MM.1S (cell line): ENCODE measurements around the gene SLAIN2.

ENCODE experiments used
- DNase-seq: peaks from one replicate; pipeline ENCODE4 v3.0.0-alpha.2; 2015
- H2AFZ ChIP-seq: fragments of 300-600 bp; sonication (generic); 2 replicates; pipeline ENCODE4 v1.6.0; 2016; ENCODE audit warnings: antibody characterized with exemption, low read length
- H3F3A ChIP-seq: fragments of 300-600 bp; sonication (generic); 2 replicates; pipeline ENCODE4 v1.6.1; 2016; ENCODE audit warnings: mild to moderate bottlenecking, antibody characterized with exemption, low read length, moderate library complexity, mixed read lengths; ENCODE audit not compliant: insufficient read depth
- H3K27ac ChIP-seq: fragments of 300-600 bp; sonication (generic); 2 replicates; pipeline ENCODE4 v1.5.1; 2016; ENCODE audit warnings: mild to moderate bottlenecking, low read length
- H3K27me3 ChIP-seq: fragments of 300-600 bp; sonication (generic); replicated peaks from 2 replicates; pipeline ENCODE4 v1.6.0; 2016; ENCODE audit warnings: low read length; ENCODE audit not compliant: insufficient read depth
- H3K36me3 ChIP-seq: fragments of 300-600 bp; sonication (generic); replicated peaks from 2 replicates; pipeline ENCODE4 v1.6.1; 2016; ENCODE audit warnings: mild to moderate bottlenecking, low read length, mixed read lengths; ENCODE audit not compliant: insufficient read depth
- H3K4me1 ChIP-seq: fragments of 300-600 bp; sonication (generic); 2 replicates; pipeline ENCODE4 v1.6.1; 2016; ENCODE audit warnings: low read length, mixed read lengths
- H3K4me2 ChIP-seq: fragments of 300-600 bp; sonication (generic); 2 replicates; pipeline ENCODE4 v1.6.0; 2016; ENCODE audit warnings: low read depth, low read length
- H3K4me3 ChIP-seq: fragments of 300-600 bp; sonication (generic); 2 replicates; pipeline ENCODE4 v1.5.1; 2016; ENCODE audit warnings: low read length, mixed read lengths
- H3K79me2 ChIP-seq: fragments of 300-600 bp; sonication (generic); 2 replicates; pipeline ENCODE4 v1.6.1; 2016; ENCODE audit warnings: mixed run types, low read length, mixed read lengths
- H3K9ac ChIP-seq: fragments of 300-600 bp; sonication (generic); 2 replicates; pipeline ENCODE4 v1.6.1; 2016; ENCODE audit warnings: low read length, mixed read lengths
- H3K9me2 ChIP-seq: fragments of 300-600 bp; sonication (generic); replicated peaks from 2 replicates; pipeline ENCODE4 v1.6.1; 2016; ENCODE audit warnings: mild to moderate bottlenecking, low read length, mixed read lengths; ENCODE audit not compliant: insufficient read depth
- H3K9me3 ChIP-seq: fragments of 300-600 bp; sonication (generic); replicated peaks from 2 replicates; pipeline ENCODE4 v1.6.1; 2016; ENCODE audit warnings: mild to moderate bottlenecking, low read length, mixed read lengths; ENCODE audit not compliant: insufficient read depth
- H4K20me1 ChIP-seq: fragments of 300-600 bp; sonication (generic); 2 replicates; pipeline ENCODE4 v1.6.1; 2016; ENCODE audit warnings: mild to moderate bottlenecking, low read length, moderate library complexity, mixed read lengths; ENCODE audit not compliant: insufficient read depth
- CTCF ChIP-seq: fragments of 300-600 bp; sonication (generic); IDR thresholded peaks from 2 replicates; pipeline ENCODE4 v1.5.1; 2016; ENCODE audit warnings: antibody characterized with exemption, low read length, mixed read lengths
- EZH2 ChIP-seq: fragments of 300-600 bp; sonication (generic); optimal IDR thresholded peaks from 2 replicates; pipeline ENCODE3; 2017; ENCODE audit warnings: low read depth, mild to moderate bottlenecking, antibody characterized with exemption, low read length, mixed read lengths
- EZH2phosphoT487 ChIP-seq: fragments of 300-600 bp; sonication (generic); IDR thresholded peaks from 2 replicates; pipeline ENCODE4 v1.6.1; 2018; ENCODE audit warnings: antibody characterized with exemption, low read length

Gene SLAIN2

DNA sequence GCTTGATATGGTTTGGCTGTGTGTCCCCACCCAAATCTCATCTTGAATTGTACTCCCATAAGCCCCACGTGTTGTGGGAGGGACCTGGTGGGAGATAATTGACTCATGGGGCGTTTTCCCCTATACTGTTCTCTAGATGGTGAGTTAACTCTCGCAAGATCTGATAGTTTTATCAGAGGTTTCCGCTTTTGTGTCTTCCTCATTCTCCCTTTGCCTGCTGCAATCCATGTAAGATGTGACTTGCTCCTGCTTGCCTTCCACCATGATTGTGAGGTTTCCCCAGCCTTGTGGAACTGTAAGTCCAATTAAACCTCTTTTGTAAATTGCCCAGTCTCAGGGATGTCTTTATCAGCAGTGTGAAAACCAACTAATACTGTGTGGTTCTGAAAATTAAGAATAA, 11.5 kb downstream of the SLAIN2 start:
- Histone ChIP-seq H3F3A (no peaks in the 10 kb centered on the region), H3K9me3 (no peaks in the 10 kb centered on the region), H3K9me2 (no peaks in the 10 kb centered on the region), H3K9ac (no peak overlapping the region), H2AFZ (no peak overlapping the region), H3K27me3 (no peaks in the 10 kb centered on the region), H3K4me3 (no peak overlapping the region), H4K20me1 (peaks cover 4% of the 10 kb centered on the region; the same call in 1 of the 2 replicates), H3K27ac (no peak overlapping the region), H3K4me2 (no peak overlapping the region), H3K79me2 (peaks cover 82% of the 10 kb centered on the region), H3K4me1 (no peaks in the 10 kb centered on the region), H3K36me3 (no peaks in the 10 kb centered on the region)
- TF ChIP-seq EZH2phosphoT487 (no peak), CTCF (no peak)
- no peak for DNase-seq

GRCh38 chr4:48356355-48356754, 15.0 kb downstream of the SLAIN2 start:
- Histone ChIP-seq H3K79me2 (peaks cover 58% of the 10 kb centered on the region), H3K9me2 (no peaks in the 10 kb centered on the region), H4K20me1 (0 out of 2 replicates have a peak, but pooled peaks cover 4% of the 10 kb centered on the region), H3K4me2 (no peak overlapping the region), H3K4me3 (no peak overlapping the region), H3K9ac (no peak overlapping the region), H3K27me3 (no peaks in the 10 kb centered on the region), H3K36me3 (no peaks in the 10 kb centered on the region), H3F3A (no peaks in the 10 kb centered on the region), H3K27ac (no peak overlapping the region), H3K9me3 (no peaks in the 10 kb centered on the region), H3K4me1 (no peaks in the 10 kb centered on the region), H2AFZ (no peak overlapping the region)
- TF ChIP-seq EZH2phosphoT487 (no peak), EZH2 (no peak), CTCF (no peak)
- DNase-seq, result no peak

DNA sequence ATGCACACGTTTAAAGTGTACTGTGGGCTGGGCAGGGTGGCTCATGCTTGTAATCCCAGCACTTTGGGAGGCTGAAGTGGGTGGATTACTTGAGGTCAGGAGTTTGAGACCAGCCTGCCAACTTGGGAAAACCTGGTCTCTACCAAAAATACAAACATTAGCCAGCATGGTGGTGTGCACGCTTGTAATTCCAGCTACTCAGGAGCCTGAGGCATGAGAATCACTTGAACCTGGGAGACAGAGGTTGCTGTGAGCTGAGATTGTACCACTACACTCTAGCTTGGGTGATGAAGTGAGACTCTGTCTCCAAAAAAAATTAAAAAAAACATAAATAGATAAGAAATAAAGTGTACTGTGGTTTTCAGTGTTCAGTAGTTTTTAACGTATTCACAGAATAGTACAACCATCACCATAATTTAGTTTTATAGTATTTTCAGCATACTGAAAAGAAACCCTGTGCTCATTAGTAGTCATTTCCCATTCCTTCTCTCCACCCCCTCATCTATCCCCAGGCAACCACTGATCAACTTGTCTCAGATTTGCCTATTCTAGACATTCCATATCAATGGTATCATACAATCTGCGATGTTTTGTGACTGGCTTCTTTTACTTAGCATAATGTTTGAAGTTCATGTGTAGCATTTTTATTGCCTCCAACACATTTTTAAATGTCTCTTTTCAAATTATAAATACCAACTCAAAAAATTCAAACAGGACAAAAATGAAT, 19.1 kb downstream of the SLAIN2 start:
- Histone ChIP-seq H3K9me3 (no peaks in the 10 kb centered on the region), H3K4me2 (no peak overlapping the region), H3K27me3 (no peaks in the 10 kb centered on the region), H3K27ac (no peak overlapping the region), H4K20me1 (no peaks in the 10 kb centered on the region), H3K79me2 (peaks cover 28% of the 10 kb centered on the region), H3F3A (no peaks in the 10 kb centered on the region), H3K4me3 (no peak overlapping the region), H3K4me1 (no peaks in the 10 kb centered on the region), H3K9ac (no peak overlapping the region), H3K36me3 (no peaks in the 10 kb centered on the region), H2AFZ (no peak overlapping the region), H3K9me2 (no peaks in the 10 kb centered on the region)
- no peak for DNase-seq
- TF ChIP-seq EZH2 (no peak), CTCF (no peak), EZH2phosphoT487 (no peak)
